Measurements from ENCODE around the gene SOD2. TPM values are rescaled to one million over a fixed set of nuclear protein-coding genes. Genes with fewer than 3 reads are reported as not detected.
A peak's percentile ranks its signal among the peaks of the same experiment; 100 is the strongest.

The SOD2 gene
- total and polyA plus RNA-seq, 2 of the 13 experiments (the other 11 are each of a cell fraction or from before 2014, with no cell fraction given): 304 to 309 TPM

GRCh38 chr6:159693128-159693893 lies at the start of gene SOD2 (continued):
- TF ChIP-seq TRIM24 (CRISPR knock-in tag; IDR thresholded peaks at IDR 0.05) (0 out of 2 replicates have a peak, but pooled peaks have one; percentile 30), NFE2 (CRISPR knock-in tag; IDR thresholded peaks at IDR 0.05) (no peak), PRPF4 (IDR thresholded peaks at IDR 0.05; ENCODE audit: low read depth, low read length, poor library complexity, severe bottlenecking) (no peak), SNAI1 (CRISPR knock-in tag; IDR thresholded peaks at IDR 0.05; ENCODE audit: borderline replicate concordance) (peak; percentile 99), TSC22D2 (CRISPR knock-in tag; IDR thresholded peaks at IDR 0.05; ENCODE audit: borderline replicate concordance) (peak; percentile 90; the same call in 1 of the 2 replicates), ZNF670 (CRISPR knock-in tag; IDR thresholded peaks at IDR 0.05; ENCODE audit: borderline replicate concordance) (peak; percentile 87), ZNF687 (CRISPR knock-in tag; IDR thresholded peaks at IDR 0.05) (peak; percentile 89), RXRB (CRISPR knock-in tag; IDR thresholded peaks at IDR 0.05; ENCODE audit: borderline replicate concordance) (peak; percentile 64; the same call in 1 of the 2 replicates), U2AF2 (IDR thresholded peaks at IDR 0.05; ENCODE audit: low read depth, low read length) (no peak), HNRNPL (IDR thresholded peaks at IDR 0.05; ENCODE audit: low read depth, low read length) (peak; percentile 86; the same call in 1 of the 2 replicates), FOSL1 (CRISPR knock-in tag; IDR thresholded peaks at IDR 0.05; ENCODE audit: borderline replicate concordance) (no peak), FUBP1 (CRISPR knock-in tag; IDR thresholded peaks at IDR 0.05; ENCODE audit: borderline replicate concordance) (no peak), ARNTL (CRISPR knock-in tag; IDR thresholded peaks at IDR 0.05) (peak; percentile 68), PAX8 (CRISPR knock-in tag; IDR thresholded peaks at IDR 0.05; ENCODE audit: borderline replicate concordance) (peak; percentile 87; the same call in 1 of the 2 replicates), MAFF (IDR thresholded peaks at IDR 0.05; ENCODE audit: low read depth, low read length) (no peak), ATF6 (CRISPR knock-in tag; conservative IDR thresholded peaks at IDR 0.05) (0 out of 2 replicates have a peak, but pooled peaks have one; percentile 56), RAD51 (IDR thresholded peaks at IDR 0.05; ENCODE audit: borderline replicate concordance) (no peak), THAP8 (CRISPR knock-in tag; IDR thresholded peaks at IDR 0.05; ENCODE audit: borderline replicate concordance) (no peak; the same call in none of the 2 replicates), CREBL2 (CRISPR knock-in tag; IDR thresholded peaks at IDR 0.05; ENCODE audit: borderline replicate concordance) (peak; percentile 82; the same call in 1 of the 2 replicates), ZNF678 (CRISPR knock-in tag; IDR thresholded peaks at IDR 0.05) (peak; percentile 80)
